GM19328 (cell line): ENCODE results near the gene PPP3R2.
"Not testable (repeated sequence)": the region's sequence is repeated elsewhere in the genome, so short reads cannot be mapped to it uniquely, and the experiment has no call there.

Source experiments
- ATAC-seq: cut with Tn5 transposase; IDR thresholded peaks from one replicate; pipeline ENCODE4 v1.9.1; 2021; ENCODE audit warnings: mild to moderate bottlenecking, moderate library complexity; ENCODE audit not compliant: unreplicated experiment

PPP3R2 gene

DNA sequence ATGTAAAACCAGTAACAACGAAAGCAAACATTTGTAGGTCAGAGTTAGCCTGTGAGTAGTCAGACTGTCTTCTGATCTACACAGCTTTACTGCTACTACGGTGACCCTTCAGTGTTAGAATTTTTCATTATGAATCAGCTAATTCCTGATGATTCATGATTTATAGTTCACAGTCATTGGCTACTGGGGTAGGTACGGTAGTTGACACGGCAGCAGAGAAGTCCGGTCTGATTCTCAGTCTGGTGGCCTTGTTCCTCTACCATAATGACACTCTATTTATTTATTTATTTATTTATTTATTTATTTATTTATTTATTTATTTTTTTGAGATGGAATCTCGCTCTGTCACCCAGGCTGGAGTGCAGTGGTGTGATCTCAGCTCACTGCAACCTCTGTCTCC is 4.7 kb downstream of the PPP3R2 start:
- ATAC-seq = not testable (repeated sequence)

DNA sequence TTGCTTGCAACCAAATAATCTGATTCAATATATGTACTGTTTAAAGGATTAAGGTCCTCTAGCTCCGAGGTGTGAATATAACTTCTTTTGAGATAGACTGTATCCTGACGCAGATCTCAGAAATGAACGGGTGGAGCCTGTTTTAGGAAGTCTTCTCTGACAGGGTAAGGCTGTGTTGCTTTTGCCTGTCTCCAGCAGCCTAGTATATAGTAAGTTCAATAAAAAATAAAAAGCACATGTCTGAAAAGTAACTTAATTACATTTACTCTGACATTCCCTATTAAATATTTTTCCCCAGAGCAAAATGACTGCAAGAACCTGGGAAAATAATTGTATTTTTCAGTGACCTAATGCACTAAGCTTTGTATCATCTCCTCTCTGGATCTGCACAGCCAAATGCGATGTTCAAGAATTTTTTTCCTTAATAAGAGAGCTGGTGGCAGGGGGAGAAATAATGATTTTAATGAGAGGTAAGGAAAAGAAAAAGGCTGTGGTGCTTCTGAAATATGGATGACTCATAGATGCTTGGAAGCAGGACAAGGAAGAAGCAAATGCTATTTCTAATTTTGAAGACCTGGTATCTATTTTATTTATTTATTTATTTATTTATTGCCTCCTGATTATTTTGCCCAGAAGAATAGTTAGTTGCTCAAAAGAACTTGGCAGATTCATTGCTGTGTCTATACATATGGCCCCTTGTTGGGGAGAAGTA is 7.3 kb downstream of the PPP3R2 start:
- ATAC-seq = no peak

DNA sequence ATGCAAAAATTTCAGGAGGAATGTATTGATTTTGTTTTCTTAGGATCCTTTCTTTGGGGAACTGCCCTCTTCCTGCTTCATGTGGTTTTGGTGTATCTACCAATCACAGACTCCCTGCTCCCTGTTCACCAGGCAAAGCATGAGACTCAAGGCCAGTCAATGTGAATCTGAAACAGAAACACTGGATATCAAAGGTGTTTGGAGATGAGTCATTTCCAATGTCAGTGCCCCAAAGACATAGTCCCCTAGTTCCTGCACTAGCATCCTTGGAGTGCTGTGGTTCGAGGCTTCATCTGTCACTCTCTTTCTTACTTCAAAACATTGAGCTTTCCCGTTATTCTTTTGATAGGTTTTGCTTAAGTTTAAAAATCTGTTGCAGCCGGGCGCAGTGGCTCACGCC is 8.1 kb downstream of the PPP3R2 start:
- peak; percentile 72 for ATAC-seq

DNA sequence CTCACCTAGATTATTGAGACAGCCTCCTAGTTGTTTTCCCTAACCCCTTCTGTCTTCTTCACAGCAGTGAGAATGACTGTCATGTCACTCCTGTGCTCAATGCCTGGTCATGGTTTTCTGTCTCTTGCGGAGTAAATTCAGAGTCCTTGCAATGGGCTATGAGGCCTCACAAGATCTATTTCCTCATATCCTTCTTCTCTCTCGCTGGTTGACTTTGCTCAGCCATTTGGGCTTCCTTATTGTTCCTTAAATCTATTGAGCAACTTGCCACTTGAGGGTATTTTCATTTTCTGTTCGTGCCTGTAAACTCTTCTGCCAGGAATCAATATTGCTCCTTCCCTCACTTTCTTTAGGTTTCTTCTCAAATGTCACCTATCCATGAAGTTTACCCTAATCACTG is 9.0 kb downstream of the PPP3R2 start:
- ATAC-seq = no peak

DNA sequence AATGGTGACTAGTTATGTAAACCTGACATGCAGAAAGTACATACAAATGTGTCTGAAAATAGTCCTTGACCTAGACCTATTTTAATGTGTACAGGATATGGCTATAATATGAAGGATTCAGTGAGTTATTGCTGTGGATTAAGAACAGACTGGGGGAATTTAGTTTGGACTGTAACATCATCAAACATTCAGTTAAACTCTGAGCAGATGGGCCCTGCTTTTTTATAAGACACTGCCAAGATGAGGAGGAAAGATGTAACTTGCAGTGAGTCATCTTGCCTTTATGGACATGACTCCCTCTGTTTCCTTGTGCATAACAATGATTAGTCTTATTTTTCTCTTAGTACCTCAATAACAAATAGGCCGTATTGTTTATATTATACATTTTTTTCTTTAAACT is 12.2 kb downstream of the PPP3R2 start:
- ATAC-seq = no peak

DNA sequence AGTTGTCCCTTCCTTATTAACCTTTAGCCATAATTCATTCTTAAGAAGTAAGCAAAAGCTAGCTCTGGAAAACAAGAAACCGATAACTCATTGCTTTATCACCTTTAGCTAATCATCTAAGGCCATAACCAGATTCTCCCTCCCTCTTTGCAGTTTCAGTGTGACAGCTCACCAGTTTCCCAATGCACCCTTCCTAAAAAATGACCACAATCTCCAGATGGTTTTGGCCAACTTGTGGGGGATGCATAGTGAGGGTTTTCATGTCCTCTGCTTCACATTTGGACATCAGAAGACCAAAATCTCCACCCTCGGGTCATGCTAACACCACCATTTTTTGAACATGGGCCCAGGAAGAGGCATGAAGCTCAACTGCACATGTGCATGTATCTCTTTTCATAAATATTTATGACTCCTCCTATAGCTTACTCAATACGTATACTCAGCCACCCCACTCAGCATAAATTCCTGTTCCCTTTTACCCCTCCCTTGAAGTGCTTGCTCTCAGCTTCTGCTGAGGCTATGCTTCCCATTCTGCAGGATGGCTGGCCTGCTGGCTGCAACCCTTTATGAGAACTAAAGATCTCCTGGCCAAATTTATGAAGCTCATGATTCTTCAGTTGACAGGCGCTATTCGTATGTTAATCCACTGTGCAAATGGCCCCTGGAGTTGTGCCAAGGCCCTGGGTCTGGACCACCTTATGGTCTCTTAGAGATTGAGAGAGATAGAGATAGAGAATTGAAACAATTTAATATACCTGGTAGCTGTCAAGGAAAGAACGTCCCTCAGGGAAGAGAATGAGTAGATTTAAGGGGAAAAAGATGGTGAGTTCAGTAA is 14.8 kb downstream of the PPP3R2 start:
- no peak for ATAC-seq

DNA sequence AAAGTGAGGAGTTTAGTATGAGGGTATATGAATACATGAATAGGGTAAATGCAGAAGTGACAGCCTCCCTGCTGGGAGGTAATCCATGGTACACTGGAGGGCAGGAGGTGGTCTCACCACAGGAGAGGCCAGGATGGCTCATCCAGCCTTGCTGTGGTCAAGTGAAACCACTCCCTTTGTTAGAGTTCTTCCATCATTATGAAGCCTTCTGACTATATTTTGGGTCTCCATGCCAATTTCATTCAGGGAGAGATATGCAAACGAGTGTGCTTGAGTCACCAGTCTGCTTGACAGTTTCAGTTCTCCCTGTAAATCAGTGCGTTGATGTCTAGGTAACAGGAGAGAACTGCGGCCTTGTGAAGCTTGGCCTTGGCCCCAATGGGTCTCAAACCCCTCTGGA is 16.4 kb downstream of the PPP3R2 start:
- peak; percentile 76 for ATAC-seq

DNA sequence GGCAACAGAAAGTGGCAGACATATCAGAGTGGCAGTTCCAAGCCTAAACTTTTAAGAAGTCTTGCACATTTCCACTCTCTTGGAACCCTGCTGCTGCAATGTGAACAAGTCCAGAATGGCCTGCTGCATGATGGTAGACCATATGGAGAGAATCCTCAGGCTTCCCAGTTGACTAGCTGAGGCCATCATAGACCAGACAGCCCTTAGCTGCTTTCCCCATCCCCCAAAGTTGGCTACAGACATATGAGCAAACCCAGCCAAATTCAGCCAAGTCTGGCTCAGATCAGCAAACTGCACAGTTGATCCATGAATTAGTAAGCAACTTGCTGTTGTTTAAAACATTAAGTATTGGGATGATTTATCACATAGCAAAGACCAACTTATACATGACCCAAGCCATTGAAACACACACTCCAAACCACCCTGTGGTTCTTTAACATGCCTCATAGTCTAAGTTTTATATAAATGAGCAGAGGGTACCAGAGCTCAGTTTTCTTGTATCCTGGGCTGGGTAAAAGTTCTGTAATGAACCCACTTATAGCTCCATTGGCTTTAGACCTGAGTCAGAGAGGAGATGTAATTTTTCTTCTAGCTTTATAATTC is 19.9 kb downstream of the PPP3R2 start:
- ATAC-seq = no peak

DNA sequence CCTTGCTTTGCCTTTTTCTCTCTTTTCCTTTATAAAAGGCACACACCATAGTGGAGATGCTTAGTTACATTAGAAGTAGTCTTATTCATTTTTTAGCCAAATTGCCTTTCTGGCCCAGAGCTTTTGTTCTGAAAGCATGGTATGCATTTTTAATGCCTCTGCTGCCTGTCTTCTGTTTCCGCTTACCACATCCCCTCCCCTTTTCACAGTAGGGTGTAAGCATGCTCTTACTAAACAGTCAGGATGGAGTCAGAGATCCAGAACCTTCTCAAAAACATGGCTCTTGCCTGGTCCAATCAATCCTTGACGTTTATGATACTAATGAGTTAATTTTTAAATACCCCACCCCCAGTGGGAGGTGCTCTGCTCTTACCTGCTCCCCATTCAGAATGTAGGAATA is 22.5 kb downstream of the PPP3R2 start:
- no peak for ATAC-seq

DNA sequence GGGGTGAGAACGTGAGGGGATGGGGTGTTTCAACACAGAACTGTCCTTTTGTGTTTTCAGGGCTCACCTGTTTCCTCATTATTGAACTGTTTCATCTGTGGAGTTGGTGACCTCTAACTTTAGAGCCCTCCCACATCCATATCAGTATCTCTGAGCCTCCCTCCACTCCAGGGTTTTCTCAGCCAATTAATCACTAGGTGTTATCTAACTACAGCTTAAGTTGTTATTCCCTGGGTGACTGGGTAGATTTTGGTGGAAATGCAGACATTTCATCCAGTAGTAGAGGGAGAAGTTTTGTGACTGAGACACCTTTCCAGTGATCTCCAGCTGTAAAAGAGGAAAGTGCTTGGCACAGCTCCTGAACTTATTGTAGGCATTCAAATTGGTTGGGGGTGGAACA is 23.7 kb downstream of the PPP3R2 start:
- ATAC-seq = no peak

DNA sequence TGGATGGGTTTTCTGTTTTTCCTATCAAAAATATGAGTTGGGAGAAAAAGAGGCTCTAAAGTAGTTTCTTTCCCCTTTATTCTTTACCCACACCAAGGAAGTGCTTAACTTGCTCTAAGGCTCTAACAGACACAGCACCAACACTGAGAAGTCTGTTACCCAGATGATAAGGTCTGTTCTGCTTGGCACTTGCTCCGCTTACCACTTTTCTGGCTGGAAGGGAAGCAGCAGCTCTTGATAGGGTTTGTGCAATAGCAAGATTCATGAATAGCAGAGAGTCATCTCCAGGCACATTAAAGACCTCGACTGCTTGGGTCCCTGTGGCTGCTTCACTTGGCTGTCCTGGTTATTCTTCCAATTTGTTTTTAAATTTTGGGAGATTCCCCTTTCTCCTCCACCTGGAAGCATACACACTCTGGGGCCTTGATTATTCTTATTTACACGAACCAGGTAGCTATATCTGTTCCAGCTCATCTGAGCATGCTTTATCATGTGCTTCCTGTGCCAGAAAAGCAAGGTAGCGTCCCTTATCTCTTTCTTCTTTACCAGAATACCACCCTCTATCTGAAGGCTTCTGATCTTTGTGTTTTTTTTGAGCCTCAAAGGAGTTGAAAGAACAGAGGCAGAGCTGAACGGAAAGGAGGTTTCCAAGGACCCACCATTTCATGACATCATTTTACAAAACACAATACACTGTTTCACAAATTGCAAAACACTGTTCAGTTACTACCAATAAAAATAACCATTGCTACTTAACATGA is 24.8 kb downstream of the PPP3R2 start:
- ATAC-seq = no peak

DNA sequence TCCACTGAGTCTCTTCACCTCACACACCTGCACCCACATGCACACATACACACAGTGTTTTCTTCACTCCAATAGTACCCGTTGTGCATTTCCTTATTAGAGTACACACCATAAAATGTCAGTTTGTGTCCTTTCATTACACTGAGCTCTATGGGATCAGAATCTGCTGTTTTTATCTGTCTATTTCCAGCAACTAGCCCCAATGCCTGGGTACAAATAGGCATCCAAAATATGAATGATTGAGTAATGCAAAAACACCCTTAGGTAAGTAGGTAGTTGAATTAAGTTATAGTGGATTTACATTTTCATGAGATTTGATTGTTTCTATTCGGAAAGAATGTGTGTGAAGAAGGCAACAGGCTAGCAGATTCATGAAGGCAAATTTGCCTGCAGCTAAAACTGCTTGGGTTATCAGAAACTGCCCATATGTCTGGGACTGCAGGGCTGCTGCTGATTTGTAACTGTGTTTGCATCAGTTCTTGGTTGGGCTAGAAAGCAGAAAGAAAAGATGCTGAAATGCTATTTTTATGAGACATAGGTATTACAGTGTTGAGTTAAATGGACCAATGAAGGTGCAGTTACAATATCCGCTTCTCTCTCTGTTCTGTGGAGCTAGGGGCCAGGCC is 26.9 kb downstream of the PPP3R2 start:
- no peak for ATAC-seq

DNA sequence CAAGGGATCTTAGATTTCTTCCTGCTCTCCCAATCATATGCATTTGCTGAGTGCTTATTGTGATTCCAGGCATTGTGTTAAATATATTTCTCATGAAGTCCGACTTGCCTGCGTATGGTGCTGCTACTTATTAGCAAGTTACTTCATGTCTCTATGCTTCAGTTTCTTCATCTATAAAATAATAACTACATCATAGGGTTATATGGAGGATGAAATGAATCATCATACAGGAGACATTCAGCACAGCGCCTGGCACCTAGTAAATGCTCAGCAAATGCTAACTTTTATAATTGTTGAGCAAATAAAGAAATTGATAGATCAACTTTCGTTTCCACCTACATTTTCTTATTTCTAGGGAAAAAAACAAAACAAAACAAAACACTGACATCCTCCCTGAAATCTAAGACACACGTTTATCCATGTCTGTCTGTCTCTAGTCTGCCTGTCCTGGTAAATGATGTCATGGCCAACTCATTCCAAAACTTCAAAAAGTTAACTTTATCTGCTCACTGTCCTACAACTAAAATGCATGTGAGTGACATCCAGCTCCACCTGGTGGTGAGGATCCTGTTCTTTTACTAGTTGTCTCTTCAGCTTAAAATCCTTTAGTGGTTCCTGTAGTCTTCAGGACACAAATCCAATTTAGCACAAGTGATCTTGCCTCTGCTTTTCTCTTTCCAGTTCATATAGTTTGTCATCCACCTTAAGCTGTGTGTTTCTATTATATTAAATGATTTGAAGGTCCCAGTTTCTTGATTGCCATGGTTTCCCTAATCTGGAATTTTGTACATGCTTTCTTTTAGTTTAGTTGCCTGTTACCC is 27.7 kb downstream of the PPP3R2 start:
- ATAC-seq = no peak

DNA sequence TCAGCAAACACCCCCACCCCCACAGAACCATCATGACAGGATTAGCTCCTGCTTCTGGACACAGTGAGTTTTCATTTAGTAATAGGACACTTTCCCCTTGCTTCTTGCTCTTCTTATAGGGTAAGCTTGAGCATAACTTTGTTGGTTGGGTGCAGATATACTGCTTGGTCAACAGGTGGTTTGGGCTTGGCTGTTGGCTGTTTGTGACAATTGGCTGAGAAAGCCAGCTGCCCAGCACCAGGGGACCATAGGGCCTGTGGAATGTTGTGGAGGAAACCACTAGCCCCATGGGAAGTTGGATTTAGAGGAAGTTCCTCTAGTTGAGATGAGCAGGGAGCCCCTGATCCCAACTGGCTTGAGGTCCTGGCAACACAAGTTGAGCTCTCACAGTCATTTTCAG is 30.5 kb downstream of the PPP3R2 start:
- ATAC-seq = no peak

DNA sequence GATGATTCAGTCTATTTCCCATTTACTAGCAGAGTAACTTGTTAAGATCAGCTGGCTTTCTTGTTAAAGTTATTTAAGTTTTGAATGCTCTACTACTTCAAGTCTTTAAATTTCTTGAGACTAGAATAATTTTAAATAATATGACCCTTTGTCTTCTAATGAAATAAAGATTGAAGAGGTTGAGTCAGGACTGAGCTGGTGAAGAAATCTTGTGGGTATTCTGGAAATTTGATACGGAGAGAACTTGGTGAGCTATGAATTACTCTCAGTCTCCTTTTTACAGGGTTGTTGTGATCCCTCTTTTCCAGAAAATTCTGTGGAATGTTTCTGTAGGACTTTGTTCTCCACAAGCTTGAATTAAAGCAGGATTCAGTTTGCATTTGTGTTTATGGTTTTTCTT is 31.8 kb downstream of the PPP3R2 start:
- ATAC-seq = no peak

DNA sequence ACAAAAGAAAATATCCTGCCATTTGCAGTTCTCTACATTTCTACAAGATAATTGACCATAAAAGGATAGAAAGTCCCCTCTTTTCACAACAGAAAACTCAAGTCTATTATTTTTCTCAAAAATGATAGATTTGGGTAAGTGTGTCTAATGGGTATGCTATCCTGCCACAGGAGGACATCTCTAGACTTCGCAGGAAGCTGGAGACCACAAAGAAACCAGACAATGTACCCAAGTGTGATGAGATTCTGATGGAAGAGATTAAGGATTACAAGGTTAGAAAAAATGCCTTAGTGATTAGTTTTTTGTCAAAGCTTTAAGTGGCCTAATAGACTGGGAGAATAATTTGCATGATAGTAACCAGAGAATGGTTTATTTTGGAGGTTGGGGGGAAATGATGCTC is 33.0 kb downstream of the PPP3R2 start:
- ATAC-seq = no peak

DNA sequence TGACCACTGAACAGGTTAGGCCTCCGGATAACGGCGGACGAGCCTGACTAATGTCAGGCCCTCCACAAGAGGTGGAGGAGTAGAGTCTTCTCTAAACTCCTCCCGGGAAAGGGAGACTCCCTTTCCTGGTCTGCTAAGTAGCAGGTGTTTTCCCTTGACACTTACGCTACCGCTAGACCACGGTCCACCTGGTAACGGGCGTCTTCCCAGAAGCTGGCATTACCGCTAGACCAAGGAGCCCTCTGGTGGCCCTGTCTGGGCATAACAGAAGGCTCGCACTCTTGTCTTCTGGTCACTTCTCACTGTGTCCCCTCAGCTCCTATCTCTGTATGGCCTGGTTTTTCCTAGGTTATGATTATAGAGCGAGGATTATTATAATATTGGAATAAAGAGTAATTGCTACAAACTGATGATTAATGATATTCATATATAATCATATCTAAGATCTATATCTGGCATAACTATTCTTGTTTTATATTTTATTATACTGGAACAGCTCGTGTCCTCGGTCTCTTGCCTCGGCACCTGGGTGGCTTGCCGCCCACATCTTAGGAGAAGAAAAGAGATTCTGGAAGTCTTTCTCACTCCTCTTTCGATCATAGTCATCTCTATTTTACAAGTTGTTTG is 45.2 kb downstream of the PPP3R2 start:
- ATAC-seq = not testable (repeated sequence)

DNA sequence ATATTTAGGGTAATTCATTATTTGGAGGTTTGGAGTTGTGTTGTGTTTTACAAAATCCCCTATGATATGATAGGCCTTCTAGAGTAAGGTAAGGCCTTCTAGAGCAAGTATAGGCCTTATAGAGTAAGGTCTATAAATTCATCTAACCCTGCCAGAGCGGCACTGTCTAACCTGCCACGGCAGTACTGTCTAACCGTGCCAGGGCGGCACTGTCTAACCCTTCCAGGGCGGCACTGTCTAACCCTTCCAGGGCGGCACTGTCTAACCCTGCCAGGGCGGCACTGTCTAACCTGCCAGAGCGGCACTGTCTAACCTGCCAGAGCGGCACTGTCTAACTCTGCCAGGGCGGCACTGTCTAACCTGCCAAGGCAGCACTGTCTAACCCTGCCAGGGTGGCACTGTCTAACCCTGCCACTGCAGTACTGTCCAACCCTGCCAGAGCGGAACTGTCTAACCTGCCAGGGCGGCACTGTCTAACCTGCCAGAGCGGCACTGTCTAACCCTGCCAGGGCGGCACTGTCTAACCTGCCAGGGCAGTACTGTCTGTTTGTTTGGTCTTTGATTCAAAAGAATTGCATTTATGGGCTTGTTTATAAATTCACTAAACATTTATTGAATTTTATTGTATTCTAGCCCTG is 51.6 kb downstream of the PPP3R2 start:
- no peak for ATAC-seq
